Measurements from ENCODE around the gene FBXL19.
"Not testable (repeated sequence)": the region's sequence is repeated elsewhere in the genome, so short reads cannot be mapped to it uniquely, and the experiment has no call there.

- not testable (repeated sequence) for TF ChIP-seq CTCF (IDR thresholded peaks at IDR 0.05; ENCODE audit: low read depth, low read length, missing input control); YY1 (IDR thresholded peaks at IDR 0.05); SP1 (IDR thresholded peaks at IDR 0.05); ATF3 (IDR thresholded peaks at IDR 0.05); FOXA1 (IDR thresholded peaks at IDR 0.05); TAF1 (conservative IDR thresholded peaks at IDR 0.05); RAD21 (IDR thresholded peaks at IDR 0.05); REST (IDR thresholded peaks at IDR 0.05); RXRA (IDR thresholded peaks at IDR 0.05)
Measured at GRCh38 chr16:30891043-30891823, 32.1 kb upstream of the FBXL19 start.
